Right lobe of liver (tissue), 6 donors: ENCODE data around the gene DCUN1D3. TPM values are rescaled to one million over a fixed set of nuclear protein-coding genes. Genes with fewer than 3 reads are reported as not detected.

Source experiments
- ATAC-seq, 4 donors: fragments of 200-7000 bp; cut with Tn5 transposase; one replicate each; pipeline ENCODE4 v1.9.1; 2020; ENCODE audit warnings: mild to moderate bottlenecking in 4 of 4, moderate library complexity in 4 of 4
- DNase-seq, 3 donors: peaks; one replicate each; pipeline ENCODE4 v3.0.0-alpha.2; 2020
- H3K27ac ChIP-seq, 3 donors: fragments of 200-600 bp; one replicate each; pipeline ENCODE4 v1.8.0; 2022
- H3K27me3 ChIP-seq, 2 donors: fragments of 200-600 bp; one replicate each; pipeline ENCODE4 v1.8.0; 2022
- H3K36me3 ChIP-seq, 4 donors: fragments of 200-600 bp; sonication (generic) in 1 of 4; one replicate each; pipeline versions ENCODE4 v1.5.1 to v1.8.0; 2017 to 2022; ENCODE audit warnings: control low read depth in 1 of 4
- H3K4me1 ChIP-seq, 4 donors: fragments of 200-600 bp; sonication (generic) in 1 of 4; one replicate each; pipeline versions ENCODE4 v1.5.1 to v1.8.0; 2017 to 2022; ENCODE audit warnings: control low read depth in 1 of 4
- H3K4me3 ChIP-seq, 3 donors: fragments of 200-600 bp; one replicate each; pipeline ENCODE4 v1.8.0; 2022
- H3K9me3 ChIP-seq, 4 donors: fragments of 200-600 bp; sonication (generic) in 1 of 4; one replicate each; pipeline versions ENCODE4 v1.5.1 to v1.8.0; 2017 to 2022; ENCODE audit warnings: control low read depth in 1 of 4
- CTCF ChIP-seq, 4 donors: fragments of 200-600 bp in 3 of 4; fragments of 450-650 bp in 1 of 4; IDR thresholded peaks; one replicate each; pipeline versions ENCODE4 v1.5.1 to v1.8.0; 2016 to 2022; ENCODE audit warnings: antibody characterized with exemption in 4 of 4, mild to moderate bottlenecking in 2 of 4
- POLR2A ChIP-seq: fragments of 450-650 bp; IDR thresholded peaks from one replicate; pipeline ENCODE4 v1.6.1; 2017; ENCODE audit warnings: antibody characterized with exemption, mild to moderate bottlenecking
- WGBS: methylation state at CpG from one replicate; pipeline ENCODE4 v1.1.6; 2018; ENCODE audit warnings: low coverage, low lambda C conversion rate; ENCODE audit not compliant: insufficient coverage; ENCODE audit errors: missing lambda C conversion rate; 5-methylcytosine and 5-hydroxymethylcytosine counted together
- intact Hi-C, 2 donors: fragments of 100-400 bp; cut with DNase I; formaldehyde crosslinking; loops; one replicate each; pipeline versions ENCODE4 v1.11.2 to v1.14.1; 2022
- total RNA-seq, 6 experiments: library from RNA; depleted of rRNA in 2 of 6; stranded (reverse); fragments of >200 nt in 2 of 6; fragmentation: NEBNext Ultra II Directional in 3 of 6; extraction: Animal tissue kit (Norgen Biotek cat#: 25700) in 3 of 6; gene quantifications; one replicate each; pipeline versions ENCODE4 v1.1.0 to v1.2.4, GENCODE V29; 2016 to 2023
- donor health status: DM: no; HTN: yes; CAD: no.
- donor health status: DM: no; HTN: no; CAD: no.
- donor health status: DM: no; HTN: no; CAD: no.
- donor health status: DM: no; HTN: yes; CAD: no.
- donor health status: DM: no; HTN: yes; CAD: no.

The DCUN1D3 gene
- total RNA-seq, 6 experiments from 2014 or later: 10.3 to 15.1 (median 13.8) TPM

- intact Hi-C loops: no loop called here
- Histone ChIP-seq H3K36me3 (peaks cover 0 to 31% (median 16%) of the 10 kb centered on the region in 4 donors), H3K4me1 (no peaks in the 10 kb centered on the region), H3K4me3 (no peak overlapping the region), H3K27ac (no peak overlapping the region), H3K27me3 (no peaks in the 10 kb centered on the region), H3K9me3 (no peaks in the 10 kb centered on the region)
- 75% methylated on average over 4 of the region's 4 CpGs for WGBS
- TF ChIP-seq CTCF (IDR thresholded peaks at IDR 0.05) (no peak), POLR2A (no peak)
- no peak for ATAC-seq
- no peak for DNase-seq
Observed at GRCh38 chr16:20860361-20860760, 39.8 kb downstream of the DCUN1D3 start.

GRCh38 chr16:20859699-20860098 lies 40.5 kb downstream of the DCUN1D3 start:
- no peak overlapping the region for H3K4me3 ChIP-seq
- TF ChIP-seq POLR2A (no peak), CTCF (IDR thresholded peaks at IDR 0.05) (no peak)
- H3K27ac ChIP-seq: no peak overlapping the region
- no peak for ATAC-seq
- H3K27me3 ChIP-seq: no peaks in the 10 kb centered on the region
- H3K9me3 ChIP-seq: no peaks in the 10 kb centered on the region
- no peak for DNase-seq
- H3K4me1 ChIP-seq: no peaks in the 10 kb centered on the region
- WGBS: 80% methylated on average over 4 of the region's 4 CpGs
- peaks cover 0 to 31% (median 16%) of the 10 kb centered on the region in 4 donors for H3K36me3 ChIP-seq
- intact Hi-C loops: loop anchor here (10.0 kb wide), 2 partner anchors 45 to 225 kb away; partner anchors contain the start of genes DCUN1D3 (in 1 of the 2) and LYRM1 (in 1 of the 2)

GRCh38 chr16:20859229-20859628 lies 40.9 kb downstream of the DCUN1D3 start:
- no peaks in the 10 kb centered on the region for H3K4me1 ChIP-seq
- intact Hi-C loops: loop anchor here (10.0 kb wide), 2 partner anchors 46 to 226 kb away; partner anchors contain the start of genes DCUN1D3 (in 1 of the 2) and LYRM1 (in 1 of the 2)
- H3K27ac ChIP-seq: no peak overlapping the region
- H3K4me3 ChIP-seq: no peak overlapping the region
- no peaks in the 10 kb centered on the region for H3K9me3 ChIP-seq
- 81% methylated on average over 3 of the region's 3 CpGs for WGBS
- DNase-seq: no peak
- H3K36me3 ChIP-seq: peaks cover 0 to 31% (median 16%) of the 10 kb centered on the region in 4 donors
- TF ChIP-seq CTCF (IDR thresholded peaks at IDR 0.05) (no peak), POLR2A (no peak)
- no peaks in the 10 kb centered on the region for H3K27me3 ChIP-seq
- no peak for ATAC-seq

- TF ChIP-seq POLR2A (no peak), CTCF (IDR thresholded peaks at IDR 0.05) (no peak)
- Histone ChIP-seq H3K9me3 (no peaks in the 10 kb centered on the region), H3K36me3 (peaks cover 0 to 31% (median 15%) of the 10 kb centered on the region in 4 donors), H3K27me3 (no peaks in the 10 kb centered on the region), H3K27ac (no peak overlapping the region), H3K4me1 (peaks cover 0 to 1% (median 0%) of the 10 kb centered on the region in 4 donors), H3K4me3 (no peak overlapping the region)
- ATAC-seq (no peak), DNase-seq (no peak)
- intact Hi-C loops: loop anchor here (10.0 kb wide), 2 partner anchors 48 to 228 kb away; partner anchors contain the start of genes DCUN1D3 (in 1 of the 2) and LYRM1 (in 1 of the 2)
- WGBS: 100% methylated on average over 1 of the region's 2 CpGs
Observed at GRCh38 chr16:20857281-20857680, 42.9 kb downstream of the DCUN1D3 start.
